Stimulated activated CD4-positive, alpha-beta T cell treated with anti-CD3 and anti-CD28 coated beads, Interleukin-2, amount 100 ng/mL, for 24 hours (primary cell): ENCODE results near the gene PAQR4.

Source experiments
- DNase-seq, 2 donors: peaks; one replicate each; pipeline ENCODE4 v3.0.0-alpha.2; 2020

Gene PAQR4

DNA sequence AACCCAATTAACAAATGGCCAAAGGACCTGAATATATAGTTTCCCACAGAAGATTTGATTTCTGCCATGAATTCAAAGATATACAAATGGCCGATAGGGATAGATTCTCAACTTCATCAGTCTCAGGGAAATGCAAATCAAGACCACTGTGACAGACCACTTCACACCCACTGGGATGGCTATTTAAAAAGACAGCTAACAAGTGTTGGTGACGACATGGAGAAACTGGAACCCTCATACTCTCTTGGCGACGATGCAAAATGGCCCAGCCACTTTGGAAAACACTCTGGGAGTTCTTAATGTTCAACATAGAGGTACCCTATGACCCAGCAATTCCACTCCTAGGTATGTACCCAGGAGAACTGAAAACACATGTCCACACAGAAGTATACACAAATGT lies 22.5 kb upstream of the PAQR4 start:
- DNase-seq, result no peak

DNA sequence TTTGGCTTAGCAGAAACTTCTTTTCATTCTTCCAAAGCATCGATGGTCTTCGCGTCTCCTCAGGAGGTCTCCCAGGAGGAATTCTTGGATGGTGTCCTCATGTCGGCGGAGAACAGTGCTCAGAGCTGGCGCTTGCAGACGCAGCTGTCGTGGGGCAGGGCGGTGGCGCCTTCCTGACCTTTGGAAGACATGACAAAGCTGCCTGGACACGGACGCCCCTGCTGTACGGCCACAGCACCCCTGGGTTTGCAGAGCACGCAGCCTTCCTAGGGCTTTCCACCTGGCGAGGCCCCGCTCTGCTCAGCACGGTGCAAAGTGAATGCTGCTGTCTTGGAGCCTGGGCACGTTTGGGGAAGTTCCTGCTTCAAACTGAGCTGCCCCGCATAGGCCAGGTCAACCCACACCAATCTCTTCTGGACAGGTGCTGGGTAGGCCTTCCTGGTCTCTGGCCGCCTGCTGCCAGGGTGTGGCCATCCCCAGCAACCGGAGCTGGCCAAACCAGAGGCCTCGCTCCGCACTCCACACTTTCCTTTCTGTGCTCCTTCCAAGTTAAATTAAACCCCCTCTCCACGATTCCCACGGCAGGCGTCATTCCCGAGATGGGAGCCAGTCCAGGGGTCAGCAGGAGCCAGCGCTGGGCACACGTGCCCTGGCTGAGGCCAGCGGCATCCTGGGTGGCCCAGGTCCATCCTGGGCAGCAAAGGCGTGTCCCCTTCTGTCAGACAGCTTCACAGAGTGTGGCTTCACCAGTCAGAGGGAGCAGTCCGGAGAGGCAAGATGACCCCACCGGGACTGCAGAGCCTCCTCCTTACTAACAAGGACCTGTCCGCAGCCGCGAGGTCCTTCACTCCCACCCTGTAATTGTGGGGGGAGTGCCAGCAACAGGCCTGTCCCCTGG lies 20.1 kb upstream of the PAQR4 start:
- no peak for DNase-seq

DNA sequence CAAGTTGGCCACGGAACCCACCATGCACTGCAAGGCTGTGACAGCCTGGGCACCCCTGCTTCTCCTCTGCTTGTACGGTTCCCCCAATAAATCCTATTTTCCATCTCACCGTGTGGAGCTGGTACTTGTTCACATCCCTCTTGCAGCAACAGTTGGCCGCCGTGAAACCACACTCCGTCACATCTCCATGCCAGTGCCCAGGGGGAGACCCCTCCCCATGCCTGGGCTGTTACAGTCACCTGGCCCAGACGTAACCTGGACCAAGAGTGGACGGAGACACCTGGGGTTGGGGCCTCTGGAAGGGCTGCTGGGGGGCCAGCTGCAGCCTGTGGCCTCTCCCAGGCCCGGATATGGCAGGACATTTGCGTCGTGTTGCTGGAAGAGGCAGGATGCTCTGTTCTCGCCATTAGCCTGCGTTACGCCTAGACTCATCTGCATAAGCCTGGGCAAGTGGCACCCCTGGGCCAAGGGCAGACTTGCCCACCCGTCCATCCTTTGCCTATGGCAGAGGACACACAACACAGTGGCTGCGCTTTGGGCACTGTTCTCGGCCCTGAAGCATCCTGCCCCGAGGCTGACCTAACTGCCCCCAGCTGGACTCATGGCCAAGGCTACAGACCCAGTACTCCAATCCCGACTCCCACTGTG lies 19.3 kb upstream of the PAQR4 start:
- no peak for DNase-seq

DNA sequence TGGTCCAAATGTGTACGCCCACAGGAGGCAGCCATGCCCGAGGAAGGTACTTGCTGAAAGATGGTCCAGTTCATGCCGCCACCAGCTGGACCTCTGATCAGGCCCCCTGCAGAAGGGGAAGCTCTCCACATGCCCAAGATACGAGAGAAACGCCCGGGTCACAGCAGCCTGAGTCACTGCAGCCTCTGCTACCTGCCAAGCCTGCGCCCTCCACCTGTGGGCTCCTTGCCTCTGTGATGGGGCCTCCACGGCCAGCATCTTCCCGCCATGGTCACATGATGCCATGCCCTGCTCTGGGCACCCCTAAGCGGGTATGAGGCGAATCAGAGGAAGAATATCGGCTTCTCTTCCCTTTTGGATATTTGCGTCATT lies 18.8 kb upstream of the PAQR4 start:
- DNase-seq, result no peak

DNA sequence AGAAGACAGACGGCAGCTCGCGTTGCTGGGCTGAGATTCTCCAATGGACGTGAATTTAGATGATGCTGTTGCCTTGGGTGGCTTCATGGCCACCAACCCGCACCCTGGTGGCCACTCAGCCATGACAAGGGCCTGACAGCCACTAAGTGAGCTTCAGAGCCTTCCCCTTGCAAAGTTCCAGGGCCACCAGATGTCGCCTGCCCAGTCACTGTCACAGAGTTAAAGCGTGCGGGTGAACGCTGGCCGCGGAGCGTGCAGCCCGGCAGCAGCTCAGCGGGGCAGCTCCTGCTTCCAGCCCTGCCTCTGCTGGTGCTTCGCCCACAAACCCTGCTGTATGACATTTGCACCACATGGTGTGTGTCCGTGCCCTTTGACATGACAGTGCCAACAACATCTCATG lies 18.4 kb upstream of the PAQR4 start:
- no peak for DNase-seq

DNA sequence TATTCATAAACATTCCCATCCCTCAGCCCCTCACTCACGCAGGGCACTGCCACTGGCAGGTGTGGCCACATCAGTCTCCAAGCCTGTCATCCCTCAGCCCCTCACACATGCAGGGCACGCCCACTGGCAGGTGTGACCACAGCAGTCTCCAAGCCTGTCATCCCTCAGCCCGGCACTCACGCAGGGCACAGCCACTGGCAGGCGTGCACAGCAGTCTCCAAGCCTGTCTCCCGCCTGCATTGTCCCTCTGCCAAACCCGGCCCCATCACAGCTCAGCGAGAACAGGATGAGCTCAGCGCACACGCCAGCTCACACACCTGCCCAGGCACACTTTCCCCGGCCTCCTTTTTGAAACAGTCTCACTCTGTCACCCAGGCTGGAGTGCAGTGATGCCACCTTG lies 16.5 kb upstream of the PAQR4 start:
- no peak for DNase-seq

DNA sequence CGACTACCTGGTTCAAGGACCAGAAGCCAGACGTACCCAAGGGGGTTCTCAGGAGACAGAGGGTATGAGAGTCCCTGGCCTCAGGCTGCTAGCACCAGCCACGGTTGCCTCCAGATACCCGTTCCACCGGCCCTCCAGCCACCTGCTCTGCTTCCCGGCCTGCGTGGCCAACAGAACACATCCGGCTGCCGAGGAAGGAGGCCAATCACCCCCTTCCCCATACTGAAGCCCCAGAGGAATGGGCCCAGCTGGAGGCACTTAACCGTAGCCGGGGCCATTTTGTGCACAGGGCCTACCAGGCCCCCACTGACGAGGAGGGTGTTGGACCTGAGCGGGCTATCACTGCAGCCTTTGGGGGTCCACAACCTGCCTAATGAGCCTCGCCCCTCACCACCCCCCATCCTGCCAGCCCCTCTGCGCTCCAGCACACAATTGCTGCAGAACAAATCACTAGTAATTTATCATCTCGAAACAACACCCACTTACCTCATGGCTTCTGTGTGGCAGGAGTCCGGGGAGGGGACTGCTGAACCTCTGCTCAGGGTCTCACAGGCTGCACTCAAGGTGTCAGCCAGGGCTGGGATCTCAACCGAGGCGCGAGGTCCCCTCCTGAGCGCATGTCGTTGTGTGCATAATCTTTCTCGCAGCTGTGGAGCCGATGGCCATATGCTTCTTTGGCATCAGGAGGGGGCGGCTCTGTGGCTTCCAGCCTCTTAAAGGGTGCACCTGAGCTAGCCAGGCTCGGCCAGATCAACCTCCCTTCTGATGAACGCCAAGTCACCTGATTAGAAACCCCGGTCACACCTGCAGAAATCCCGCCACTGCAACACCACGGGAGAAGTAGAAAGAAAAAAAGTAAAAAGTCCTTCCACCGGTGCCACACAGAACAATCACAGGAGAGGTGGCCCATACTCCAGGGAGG lies 15.2 kb upstream of the PAQR4 start:
- DNase-seq, result no peak

DNA sequence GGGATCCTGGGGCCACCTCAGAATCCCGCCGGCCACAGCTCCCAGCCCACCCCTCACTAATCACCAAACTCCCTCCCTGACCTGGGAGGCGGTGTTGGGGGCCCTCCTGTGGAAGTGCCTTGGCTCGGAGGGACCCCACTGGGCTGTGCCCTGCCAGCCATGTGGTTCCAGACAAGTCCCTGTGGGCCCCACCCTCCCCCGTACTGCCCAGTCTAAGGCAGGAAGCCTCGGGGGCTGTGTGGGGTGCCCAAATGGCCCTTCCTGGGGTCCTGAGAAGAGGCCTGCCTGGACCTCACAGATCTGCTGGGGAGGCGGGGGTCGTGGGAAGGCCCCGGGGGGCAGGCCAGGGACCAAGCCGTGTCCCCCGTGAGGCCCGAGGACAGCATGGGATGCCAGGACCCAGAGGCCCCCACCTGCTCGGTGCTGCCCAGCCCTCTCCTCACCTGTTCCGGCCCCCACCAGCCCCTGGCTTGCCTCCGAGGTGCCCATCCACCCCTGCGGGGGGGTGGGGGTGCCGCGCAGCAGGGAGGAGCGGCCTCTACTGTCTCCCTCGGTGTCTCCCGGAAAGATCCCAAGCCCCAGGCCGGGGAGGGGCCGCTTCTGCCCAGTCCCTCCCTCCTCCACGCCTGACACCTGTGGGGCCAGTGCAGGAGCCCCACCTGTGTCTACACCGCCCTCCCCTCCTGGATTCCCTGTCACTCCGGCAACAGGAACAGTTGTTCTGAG lies 14.3 kb upstream of the PAQR4 start:
- DNase-seq, result no peak

DNA sequence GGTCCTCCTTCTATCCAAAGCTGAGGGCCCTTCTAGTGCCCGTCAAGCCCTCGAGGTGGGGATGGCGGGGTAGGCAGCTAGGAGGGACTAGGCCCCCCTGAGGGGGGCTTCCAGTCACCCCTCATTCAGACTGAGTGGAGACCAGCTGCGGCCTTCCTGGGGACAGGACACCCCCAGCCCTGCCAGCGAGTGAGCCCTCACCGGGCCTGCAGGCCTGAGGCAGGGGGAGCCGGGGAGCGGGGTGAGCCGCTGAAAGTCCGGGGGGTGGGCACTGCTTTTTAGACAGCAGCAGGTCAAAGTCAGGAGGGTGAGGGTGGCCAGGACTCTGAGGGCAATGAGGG lies 13.7 kb upstream of the PAQR4 start:
- no peak for DNase-seq

DNA sequence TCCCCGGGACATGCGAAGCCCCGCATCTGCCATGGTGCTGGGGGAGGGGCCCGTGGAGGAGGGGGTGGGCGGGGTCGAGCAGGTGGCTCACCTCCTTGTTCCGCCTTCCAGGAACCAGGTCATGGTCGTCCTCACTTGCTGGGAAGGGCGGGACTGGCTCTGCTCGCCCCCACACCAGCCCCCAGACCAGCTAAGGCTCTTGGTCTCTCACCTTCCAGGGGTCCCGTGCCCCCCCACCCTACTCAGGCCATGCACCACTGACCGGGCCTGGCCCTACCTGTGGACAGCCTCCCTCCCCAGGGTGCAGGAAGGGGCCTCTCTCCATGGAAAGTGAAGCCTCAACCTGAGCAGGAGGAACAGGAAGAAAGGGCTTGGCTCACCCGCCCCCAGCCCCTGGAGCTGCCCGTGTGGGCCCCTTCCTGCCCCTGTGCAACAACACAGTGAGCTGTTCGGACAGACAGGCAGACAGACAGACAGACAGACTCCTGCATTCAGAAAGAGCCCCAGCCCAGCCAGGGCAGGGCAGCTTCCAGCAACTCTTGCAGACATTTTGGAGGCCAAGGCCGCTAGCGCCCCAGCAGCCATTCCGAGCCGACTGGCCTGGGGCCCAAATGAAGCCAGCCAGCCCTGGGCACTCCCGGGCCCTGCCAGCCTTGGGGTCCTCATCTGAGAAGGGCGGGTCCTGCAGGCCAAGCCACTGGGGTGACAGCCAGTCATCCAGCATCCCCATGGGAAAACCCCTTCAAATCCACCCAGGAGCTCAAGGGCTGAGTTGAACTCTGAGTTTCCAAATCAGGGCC lies 13.2 kb upstream of the PAQR4 start:
- DNase-seq, result no peak

DNA sequence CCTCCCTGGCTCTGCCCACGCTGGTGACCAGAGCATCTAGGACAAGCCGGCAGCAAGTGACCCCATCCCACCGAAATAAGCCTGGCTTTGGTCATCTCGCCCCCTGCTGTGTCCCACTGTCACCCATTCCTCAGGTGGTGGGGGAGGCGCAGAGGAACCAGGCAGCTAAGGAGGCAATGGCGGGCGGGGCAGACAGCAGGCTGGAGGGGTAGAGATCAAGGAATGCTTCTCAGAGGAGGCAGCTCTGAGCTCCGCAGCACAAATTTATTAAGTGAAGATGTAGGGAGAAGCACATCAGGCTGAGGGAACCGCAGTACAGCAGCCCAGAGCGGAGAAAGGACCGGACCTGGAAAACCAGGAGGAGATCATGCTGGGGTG lies 12.6 kb upstream of the PAQR4 start:
- DNase-seq, result no peak

DNA sequence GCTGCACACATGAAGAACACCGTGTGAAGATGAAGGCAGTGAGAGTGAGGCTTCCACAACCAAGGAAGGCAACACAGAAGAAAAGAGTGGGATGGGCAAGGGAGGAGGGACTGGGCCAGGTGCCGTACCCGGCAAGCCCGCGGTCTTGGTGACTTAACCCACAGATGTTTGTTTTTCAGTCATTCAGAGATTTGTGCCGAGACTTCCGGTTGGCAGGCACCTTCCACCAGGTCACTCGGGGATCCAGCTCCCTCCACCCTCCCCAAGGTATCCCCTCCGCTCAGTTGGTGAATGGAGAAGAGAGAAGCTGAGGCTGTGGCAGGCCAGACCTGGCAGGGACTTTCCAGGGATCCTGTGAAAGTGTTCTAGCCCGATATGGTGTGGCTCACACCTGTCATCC lies 9.9 kb upstream of the PAQR4 start:
- no peak for DNase-seq

DNA sequence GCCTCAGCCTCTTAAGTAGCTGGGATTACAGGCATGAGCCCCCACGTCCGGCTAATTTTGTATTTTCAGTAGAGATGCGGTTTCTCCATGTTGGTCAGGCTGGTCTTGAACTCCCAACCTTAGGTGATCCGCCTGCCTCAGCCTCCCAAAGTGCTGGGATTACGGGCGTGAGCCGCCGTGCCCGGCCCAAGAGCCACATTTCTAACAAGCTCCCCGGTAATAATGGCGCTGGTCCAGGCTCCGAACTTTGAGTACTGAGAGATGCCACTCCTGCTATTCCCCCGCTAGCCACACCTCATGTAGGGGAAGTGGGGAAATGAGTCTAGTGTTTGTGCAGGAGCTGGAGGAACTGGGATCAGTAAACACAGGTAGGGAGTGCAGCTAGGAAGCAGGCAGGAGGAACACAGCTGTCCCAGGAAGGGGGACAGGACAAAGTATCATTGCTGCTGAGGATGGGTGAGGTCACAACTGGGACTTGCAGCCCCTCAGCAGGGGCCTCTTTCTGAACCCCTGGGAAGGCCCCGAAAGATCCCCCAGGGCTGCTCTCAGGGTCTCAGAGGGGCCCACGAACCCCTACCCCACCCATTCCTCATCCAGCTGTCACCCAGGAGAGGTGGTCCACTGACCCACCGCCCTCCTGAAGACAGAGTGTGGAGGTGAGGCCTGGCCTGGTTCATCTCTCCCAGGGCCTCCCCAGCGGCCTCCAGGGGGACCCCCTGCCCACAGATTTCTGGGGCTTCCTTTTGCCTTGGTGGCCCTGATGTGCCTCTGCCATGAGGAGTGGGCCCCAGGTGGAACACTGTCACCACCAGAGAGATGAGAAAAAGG lies 8.8 kb upstream of the PAQR4 start:
- no peak for DNase-seq

DNA sequence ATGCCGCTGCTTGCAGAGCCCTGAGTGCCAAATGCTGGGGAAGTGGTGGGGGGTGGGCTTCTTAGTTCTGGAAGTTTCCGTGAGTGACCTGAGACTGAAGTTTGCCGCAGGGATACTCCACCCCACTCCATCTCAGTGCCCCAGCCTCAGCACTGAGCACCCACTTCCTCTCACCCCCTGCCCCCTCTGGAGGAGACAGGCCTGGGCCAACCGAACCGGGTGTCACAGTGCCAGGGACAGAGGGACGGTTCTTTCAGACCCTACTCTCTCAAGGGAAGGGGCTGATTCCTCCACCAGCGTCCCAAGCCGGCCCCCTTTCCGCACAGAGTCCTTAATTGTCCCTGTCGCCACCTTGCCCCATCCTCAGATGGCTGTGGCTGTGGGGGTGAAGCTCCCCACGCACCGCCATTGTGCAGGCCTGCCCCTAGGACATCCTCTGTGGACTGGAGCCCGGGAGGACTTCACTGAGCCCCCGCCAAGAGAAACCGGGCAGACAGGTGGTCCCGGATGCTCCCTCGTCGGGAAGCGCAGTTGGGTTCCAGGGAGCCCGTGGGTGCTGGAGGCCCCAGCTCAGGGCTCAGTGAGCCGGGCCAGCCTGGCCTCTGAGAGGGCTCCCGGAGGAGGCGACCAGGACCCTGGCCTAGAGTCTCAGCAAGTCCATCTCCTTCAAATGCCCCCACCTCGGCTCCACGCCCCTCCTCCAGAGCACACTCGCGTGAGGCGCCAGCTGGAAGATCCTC lies 6.6 kb upstream of the PAQR4 start:
- peak in 1 of 2 donors; percentile 20 for DNase-seq

DNA sequence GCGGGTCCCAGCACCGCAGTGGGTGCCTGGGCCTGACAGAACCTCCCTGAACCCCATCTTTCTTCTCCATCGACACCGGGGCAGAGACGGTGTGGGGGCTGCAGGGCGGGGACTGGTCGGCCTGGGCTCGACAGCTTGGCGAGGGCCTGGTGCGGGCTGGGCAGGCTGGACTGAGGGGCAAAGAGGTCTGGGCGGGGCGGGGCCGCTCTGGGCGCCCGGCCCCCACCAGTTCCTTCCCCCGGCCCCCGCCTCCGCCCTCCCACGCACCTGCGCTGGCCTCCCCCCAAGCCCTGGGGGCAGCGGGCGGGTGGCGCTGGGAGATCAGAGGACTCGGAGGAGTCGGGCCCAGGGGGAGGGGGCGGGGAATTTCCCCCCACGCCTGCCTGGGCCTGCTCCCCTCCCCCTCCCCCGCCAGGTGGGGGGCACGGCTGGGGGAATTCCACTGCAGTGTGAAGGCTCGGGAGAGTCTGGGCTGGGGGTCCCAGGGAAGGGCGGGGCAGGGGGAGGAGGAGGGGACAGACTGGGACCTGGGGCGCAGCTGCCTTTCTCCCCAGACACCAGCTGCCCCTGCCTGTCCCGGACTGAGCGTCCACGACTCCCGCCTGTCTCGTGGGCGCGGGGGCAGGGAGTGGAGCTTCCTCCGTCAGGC lies 6.0 kb upstream of the PAQR4 start:
- DNase-seq, result peak in 1 of 2 donors; percentile 23

DNA sequence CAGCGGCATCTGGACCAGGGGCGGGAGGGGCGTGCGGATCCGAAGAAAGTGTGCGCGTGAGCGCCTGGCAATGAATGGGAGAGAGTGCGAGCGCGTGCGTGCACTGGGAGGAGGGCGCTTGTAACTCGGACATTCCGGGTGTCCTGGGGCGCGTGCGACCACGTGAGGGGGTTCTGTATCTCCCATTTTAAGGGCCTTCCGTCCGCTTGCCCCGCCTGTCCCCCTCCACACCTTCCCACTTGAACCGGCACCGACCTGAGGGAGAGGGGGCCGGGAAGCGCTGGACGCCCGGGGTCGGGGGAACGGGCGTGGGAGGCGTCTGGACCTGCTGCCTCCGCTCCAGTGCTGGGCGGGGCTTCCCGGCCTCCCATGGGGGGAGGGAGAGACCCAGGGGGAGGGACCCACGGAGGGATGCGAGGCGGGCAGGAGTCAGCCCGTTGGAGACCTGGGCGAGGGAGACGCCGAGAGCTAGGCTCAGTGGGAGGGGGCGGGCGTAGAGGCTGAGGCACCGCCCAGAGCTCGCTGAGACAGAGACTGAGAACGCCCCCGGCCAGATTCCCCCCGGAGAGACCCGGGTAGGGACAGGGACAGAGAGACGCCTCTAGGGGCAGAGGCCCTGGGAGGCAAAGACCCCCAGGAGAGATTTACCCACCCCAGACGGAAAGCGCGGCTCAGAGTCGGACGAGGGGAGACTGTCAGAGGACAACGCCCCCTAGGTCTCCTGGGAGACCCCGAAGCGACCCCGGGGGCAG lies 5.2 kb upstream of the PAQR4 start, which contains the start of gene KREMEN2:
Gene KREMEN2 (plus strand): TSS at position 553 of the 752 bp plus-strand sequence. CDS start 246 bp downstream, outside the sequence.
- DNase-seq, result peak; percentile 51 to 61

DNA sequence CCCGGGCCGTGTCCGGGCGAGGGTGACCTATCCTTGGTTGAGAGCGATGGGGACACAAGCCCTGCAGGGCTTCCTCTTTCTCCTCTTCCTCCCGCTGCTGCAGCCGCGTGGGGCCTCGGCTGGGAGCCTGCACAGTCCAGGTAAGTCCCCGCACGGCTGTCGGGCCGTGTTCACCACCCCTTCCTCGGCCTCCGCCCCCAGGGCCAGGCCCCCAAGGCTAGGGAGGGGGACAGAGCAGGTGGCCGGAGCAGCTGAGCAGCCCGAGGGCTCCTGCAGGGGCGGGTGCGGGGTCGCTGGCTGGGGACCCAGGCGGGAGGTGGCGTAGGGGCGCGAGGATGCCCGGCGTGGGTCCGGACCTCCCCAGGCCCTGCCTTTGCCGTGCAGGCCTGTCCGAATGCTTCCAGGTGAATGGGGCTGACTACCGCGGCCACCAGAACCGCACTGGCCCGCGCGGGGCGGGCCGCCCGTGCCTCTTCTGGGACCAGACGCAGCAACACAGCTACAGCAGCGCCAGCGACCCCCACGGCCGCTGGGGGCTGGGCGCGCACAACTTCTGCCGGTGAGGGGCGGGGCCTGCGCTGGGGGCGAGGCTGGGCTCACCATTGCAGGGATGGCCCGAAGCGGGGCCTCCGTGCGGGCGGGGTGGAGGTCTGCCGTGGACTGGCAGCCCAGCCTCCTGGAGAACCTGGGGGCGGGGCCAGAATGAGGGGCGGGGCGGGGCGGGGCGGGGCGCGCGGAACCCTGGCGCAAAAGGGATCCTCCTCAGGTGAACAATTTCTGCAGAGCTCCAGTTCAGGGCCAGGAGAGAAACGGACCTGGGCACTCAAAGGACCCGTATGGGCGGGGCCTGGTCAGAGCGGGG lies 4.4 kb upstream of the PAQR4 start:
- peak; percentile 62 to 75 for DNase-seq
